Smooth muscle cell (in vitro differentiated cells): ENCODE results near the gene GPR27. TPM values are rescaled to one million over a fixed set of nuclear protein-coding genes. Genes with fewer than 3 reads are reported as not detected.

Source experiments
- DNase-seq: peaks from one replicate; lab custom pipeline; 2025; ENCODE audit not compliant: unreplicated experiment; lab: John Stamatoyannopoulos, UW
- H2AFZ ChIP-seq: fragments of 200-600 bp; sonication (generic); 2 replicates; pipeline ENCODE4 v1.6.0; 2016; ENCODE audit warnings: antibody characterized with exemption, low read depth, mild to moderate bottlenecking
- H3F3A ChIP-seq: fragments of 200-600 bp; sonication (generic); 2 replicates; pipeline ENCODE4 v1.6.0; 2017; ENCODE audit warnings: antibody characterized with exemption, low read depth
- H3K27ac ChIP-seq: fragments of 200-600 bp; sonication (generic); 2 replicates; pipeline ENCODE4 v1.5.1; 2016; ENCODE audit warnings: low read depth, mild to moderate bottlenecking
- H3K27me3 ChIP-seq: fragments of 200-600 bp; sonication (generic); 2 replicates; pipeline ENCODE4 v1.6.1; 2016; ENCODE audit warnings: low read depth, mild to moderate bottlenecking
- H3K36me3 ChIP-seq: fragments of 200-600 bp; sonication (generic); 2 replicates; pipeline ENCODE4 v1.5.1; 2016; ENCODE audit warnings: low read depth
- H3K4me1 ChIP-seq: fragments of 200-600 bp; sonication (generic); 2 replicates; pipeline ENCODE4 v1.5.1; 2016; ENCODE audit warnings: low read depth
- H3K4me2 ChIP-seq: fragments of 200-600 bp; sonication (generic); 2 replicates; pipeline ENCODE4 v1.6.0; 2016; ENCODE audit warnings: mild to moderate bottlenecking
- H3K4me3 ChIP-seq: fragments of 200-600 bp; sonication (generic); 2 replicates; pipeline ENCODE4 v1.5.1; 2016; ENCODE audit warnings: mild to moderate bottlenecking
- H3K79me2 ChIP-seq: fragments of 200-600 bp; sonication (generic); 2 replicates; pipeline ENCODE4 v1.6.0; 2016; ENCODE audit warnings: low read depth, mild to moderate bottlenecking
- H3K9ac ChIP-seq: fragments of 200-600 bp; sonication (generic); 2 replicates; pipeline ENCODE4 v1.6.0; 2016; ENCODE audit warnings: low read depth
- H3K9me3 ChIP-seq: fragments of 200-600 bp; sonication (generic); replicated peaks from 2 replicates; pipeline ENCODE4 v1.5.1; 2016; ENCODE audit warnings: low read depth
- H4K20me1 ChIP-seq: fragments of 200-600 bp; sonication (generic); 2 replicates; pipeline ENCODE4 v1.6.0; 2016; ENCODE audit warnings: low read depth
- whole genome bisulfite sequencing: methylation state at CpG from one replicate; pipeline ENCODE4 v1.1.7; 2016; ENCODE audit warnings: low lambda C conversion rate; 5-methylcytosine and 5-hydroxymethylcytosine counted together
- polyA plus RNA-seq: library from polyadenylated mRNA; unstranded; fragments of >200 nt; fragmentation: Nextera tagmentation; extraction: Ambion mirVana; gene quantifications from 2 replicates; pipeline ENCODE4 v1.2.1, GENCODE V29; 2016
- total RNA-seq: library from RNA; depleted of rRNA; stranded (reverse); fragments of >200 nt; gene quantifications from 2 replicates; pipeline ENCODE4 v1.2.3, GENCODE V29; 2014
- TF ChIP-seq, protein P1 (sequence below): fragments of 200-600 bp; sonication (generic); IDR thresholded peaks from 2 replicates; pipeline ENCODE4 v1.5.1; 2017; ENCODE audit warnings: borderline replicate concordance, mild to moderate bottlenecking, antibody characterized with exemption; ENCODE audit not compliant: insufficient read depth, poor library complexity, severe bottlenecking

Gene GPR27
- total and polyA plus RNA-seq, 2 experiments from 2014 or later, result 0.50 to 1.2 TPM

GRCh38 chr3:71752831-71753700 is 589 bp upstream of the GPR27 start:
- 15% methylated on average over 30 of the region's 68 CpGs for WGBS
- Histone ChIP-seq H3K4me2 (peak overlapping the region; percentile 86), H2AFZ (no peak overlapping the region)

GRCh38 chr3:71754610-71755253 is 1.1 kb downstream of the GPR27 start:
- no peaks in the 10 kb centered on the region for H3K36me3 ChIP-seq
- no peak overlapping the region for H2AFZ ChIP-seq
- no peak overlapping the region for H3K9ac ChIP-seq
- peak overlapping the region; percentile 45 for H3K4me3 ChIP-seq
- H4K20me1 ChIP-seq, result no peaks in the 10 kb centered on the region
- no peak overlapping the region for H3K27ac ChIP-seq
- no peaks in the 10 kb centered on the region for H3F3A ChIP-seq
- TF ChIP-seq, protein P1, sequence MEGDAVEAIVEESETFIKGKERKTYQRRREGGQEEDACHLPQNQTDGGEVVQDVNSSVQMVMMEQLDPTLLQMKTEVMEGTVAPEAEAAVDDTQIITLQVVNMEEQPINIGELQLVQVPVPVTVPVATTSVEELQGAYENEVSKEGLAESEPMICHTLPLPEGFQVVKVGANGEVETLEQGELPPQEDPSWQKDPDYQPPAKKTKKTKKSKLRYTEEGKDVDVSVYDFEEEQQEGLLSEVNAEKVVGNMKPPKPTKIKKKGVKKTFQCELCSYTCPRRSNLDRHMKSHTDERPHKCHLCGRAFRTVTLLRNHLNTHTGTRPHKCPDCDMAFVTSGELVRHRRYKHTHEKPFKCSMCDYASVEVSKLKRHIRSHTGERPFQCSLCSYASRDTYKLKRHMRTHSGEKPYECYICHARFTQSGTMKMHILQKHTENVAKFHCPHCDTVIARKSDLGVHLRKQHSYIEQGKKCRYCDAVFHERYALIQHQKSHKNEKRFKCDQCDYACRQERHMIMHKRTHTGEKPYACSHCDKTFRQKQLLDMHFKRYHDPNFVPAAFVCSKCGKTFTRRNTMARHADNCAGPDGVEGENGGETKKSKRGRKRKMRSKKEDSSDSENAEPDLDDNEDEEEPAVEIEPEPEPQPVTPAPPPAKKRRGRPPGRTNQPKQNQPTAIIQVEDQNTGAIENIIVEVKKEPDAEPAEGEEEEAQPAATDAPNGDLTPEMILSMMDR, result no peak
- H3K4me1 ChIP-seq, result no peaks in the 10 kb centered on the region
- 28% methylated on average over 64 of the region's 65 CpGs for WGBS
- peaks cover 76% of the 10 kb centered on the region for H3K27me3 ChIP-seq
- no peaks in the 10 kb centered on the region for H3K9me3 ChIP-seq
- no peak for DNase-seq
- peak overlapping the region; percentile 87 for H3K4me2 ChIP-seq
- no peaks in the 10 kb centered on the region for H3K79me2 ChIP-seq

More at GRCh38 chr3:71752831-71753700, 589 bp upstream of the GPR27 start:
- no peak overlapping the region for H3K27ac ChIP-seq
- H3K9me3 ChIP-seq, result no peaks in the 10 kb centered on the region
- H3K79me2 ChIP-seq, result no peaks in the 10 kb centered on the region
- no peaks in the 10 kb centered on the region for H3K36me3 ChIP-seq
- DNase-seq, result no peak
- H3F3A ChIP-seq, result no peaks in the 10 kb centered on the region
- no peaks in the 10 kb centered on the region for H3K4me1 ChIP-seq
- TF ChIP-seq, protein P1, result no peak
- H4K20me1 ChIP-seq, result no peaks in the 10 kb centered on the region
- no peak overlapping the region for H3K9ac ChIP-seq
- H3K4me3 ChIP-seq, result peak overlapping the region; percentile 45
- peaks cover 71% of the 10 kb centered on the region for H3K27me3 ChIP-seq

GRCh38 chr3:71758091-71758490 is 4.4 kb downstream of the GPR27 start:
- Histone ChIP-seq H3K9me3 (no peaks in the 10 kb centered on the region), H3K4me2 (no peak overlapping the region), H3K27me3 (peaks cover 63% of the 10 kb centered on the region), H3K79me2 (no peaks in the 10 kb centered on the region), H3K9ac (no peak overlapping the region), H3K4me3 (no peak overlapping the region), H4K20me1 (no peaks in the 10 kb centered on the region), H3K36me3 (no peaks in the 10 kb centered on the region), H3F3A (no peaks in the 10 kb centered on the region), H2AFZ (no peak overlapping the region), H3K27ac (no peak overlapping the region), H3K4me1 (no peaks in the 10 kb centered on the region)
- TF ChIP-seq, protein P1, result no peak
- DNase-seq, result no peak
- WGBS, result 94% methylated on average over 2 of the region's 2 CpGs
